LNCAP (cell line): ENCODE measurements around the gene PMF1.

Source experiments
- TF ChIP-seq, protein P1 (sequence below): fragments of 450-650 bp; IDR thresholded peaks from 2 replicates; pipeline ENCODE4 v1.5.1; 2017; ENCODE audit warnings: mild to moderate bottlenecking

Gene PMF1

DNA sequence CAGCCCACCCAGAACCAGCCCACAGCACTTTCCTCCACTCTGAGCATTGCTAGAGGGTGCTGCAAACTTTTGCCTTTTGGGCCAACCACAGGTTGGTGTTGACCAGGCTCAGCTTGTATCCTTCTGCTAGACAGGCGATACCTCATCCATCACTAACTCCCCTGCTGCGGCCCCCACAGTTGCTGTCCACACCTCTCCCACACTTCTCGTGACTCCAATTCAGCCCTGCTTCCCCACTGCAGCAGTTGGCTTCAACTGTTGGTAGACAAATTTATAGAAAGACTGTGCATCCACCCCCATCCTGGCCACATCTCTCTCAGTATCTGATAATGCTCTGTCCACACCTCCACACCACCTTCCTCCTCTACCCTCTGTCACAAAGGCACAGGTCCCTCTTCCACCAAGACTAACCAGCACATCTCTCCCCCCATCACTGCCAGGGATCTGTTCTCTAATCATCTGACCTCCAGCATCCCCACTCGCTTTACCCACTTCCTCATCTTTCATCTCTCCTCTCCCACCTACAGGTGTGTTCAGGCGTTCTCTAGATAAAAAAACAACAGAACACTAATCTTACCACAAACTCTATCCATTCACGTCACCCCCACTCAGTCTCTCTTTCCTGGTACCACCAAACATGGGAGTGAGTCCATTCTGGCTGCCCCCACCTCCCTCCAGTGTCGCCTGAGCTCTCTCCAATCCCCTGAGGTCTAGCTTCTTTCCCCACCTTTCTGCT is 34.7 kb upstream of the PMF1 start:
- TF ChIP-seq, protein P1, sequence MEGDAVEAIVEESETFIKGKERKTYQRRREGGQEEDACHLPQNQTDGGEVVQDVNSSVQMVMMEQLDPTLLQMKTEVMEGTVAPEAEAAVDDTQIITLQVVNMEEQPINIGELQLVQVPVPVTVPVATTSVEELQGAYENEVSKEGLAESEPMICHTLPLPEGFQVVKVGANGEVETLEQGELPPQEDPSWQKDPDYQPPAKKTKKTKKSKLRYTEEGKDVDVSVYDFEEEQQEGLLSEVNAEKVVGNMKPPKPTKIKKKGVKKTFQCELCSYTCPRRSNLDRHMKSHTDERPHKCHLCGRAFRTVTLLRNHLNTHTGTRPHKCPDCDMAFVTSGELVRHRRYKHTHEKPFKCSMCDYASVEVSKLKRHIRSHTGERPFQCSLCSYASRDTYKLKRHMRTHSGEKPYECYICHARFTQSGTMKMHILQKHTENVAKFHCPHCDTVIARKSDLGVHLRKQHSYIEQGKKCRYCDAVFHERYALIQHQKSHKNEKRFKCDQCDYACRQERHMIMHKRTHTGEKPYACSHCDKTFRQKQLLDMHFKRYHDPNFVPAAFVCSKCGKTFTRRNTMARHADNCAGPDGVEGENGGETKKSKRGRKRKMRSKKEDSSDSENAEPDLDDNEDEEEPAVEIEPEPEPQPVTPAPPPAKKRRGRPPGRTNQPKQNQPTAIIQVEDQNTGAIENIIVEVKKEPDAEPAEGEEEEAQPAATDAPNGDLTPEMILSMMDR: no peak

- TF ChIP-seq, protein P1: no peak
Measured at GRCh38 chr1:156180471-156180870, 32.3 kb upstream of the PMF1 start.

- TF ChIP-seq, protein P1: no peak
Measured at GRCh38 chr1:156191292-156191964, 21.4 kb upstream of the PMF1 start.

DNA sequence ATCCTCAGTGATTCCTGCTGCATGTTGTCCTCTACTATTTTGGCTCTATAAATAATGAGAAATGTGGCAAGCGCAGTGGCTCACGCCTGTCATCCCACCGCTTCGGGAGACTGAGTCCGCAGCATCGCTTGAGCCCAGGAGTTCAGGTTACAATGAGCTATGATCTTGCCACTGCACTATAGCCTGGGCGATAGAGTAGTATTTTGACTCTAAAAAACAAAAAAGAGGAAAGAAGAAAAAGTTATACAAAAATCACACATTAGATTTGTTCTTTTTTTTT is 19.7 kb upstream of the PMF1 start:
- TF ChIP-seq, protein P1: no peak

DNA sequence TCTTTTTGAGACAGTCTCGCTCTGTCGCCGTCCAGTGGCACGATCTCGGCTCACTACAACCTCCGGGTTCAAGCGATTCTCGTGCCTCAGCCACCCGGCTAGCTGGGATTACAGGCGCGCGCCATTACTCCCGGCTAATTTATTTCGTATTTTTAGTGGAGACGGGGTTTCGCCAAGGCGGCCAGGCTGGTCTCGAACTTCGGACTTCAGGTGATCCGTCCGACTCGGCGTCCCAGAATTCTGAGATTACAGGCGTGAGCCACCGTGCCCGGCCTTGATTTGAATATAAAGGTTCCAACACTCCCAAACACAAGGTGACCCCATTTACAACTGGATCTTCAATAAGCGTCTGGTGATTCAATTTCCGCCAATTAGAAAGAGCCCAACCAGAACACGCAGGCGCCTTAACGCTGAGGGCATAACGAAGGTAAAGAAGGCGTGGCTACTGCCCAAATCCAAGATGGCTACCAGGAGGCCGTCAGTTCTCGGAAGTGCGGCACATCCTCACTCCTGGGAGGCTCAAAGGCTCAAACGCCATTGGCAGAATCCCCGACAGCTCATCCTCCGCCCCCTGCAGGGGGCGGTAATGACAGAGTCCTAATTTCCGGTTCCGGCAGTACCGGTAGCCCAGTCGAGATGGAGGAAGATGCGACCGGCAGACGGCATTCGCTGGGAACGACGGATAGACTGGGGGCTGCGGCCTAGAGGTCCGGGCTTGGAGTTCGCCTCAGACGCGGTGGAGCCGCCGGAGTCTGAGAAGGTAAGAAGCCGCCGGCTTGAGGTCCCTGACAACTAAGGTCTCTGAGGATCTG is 19.1 kb upstream of the PMF1 start, which contains the start of gene SLC25A44:
TSS of gene SLC25A44 (plus strand) at position 617 of the 812 bp plus-strand sequence. CDS start 5,744 bp downstream, outside the sequence.
- TF ChIP-seq, protein P1: no peak

DNA sequence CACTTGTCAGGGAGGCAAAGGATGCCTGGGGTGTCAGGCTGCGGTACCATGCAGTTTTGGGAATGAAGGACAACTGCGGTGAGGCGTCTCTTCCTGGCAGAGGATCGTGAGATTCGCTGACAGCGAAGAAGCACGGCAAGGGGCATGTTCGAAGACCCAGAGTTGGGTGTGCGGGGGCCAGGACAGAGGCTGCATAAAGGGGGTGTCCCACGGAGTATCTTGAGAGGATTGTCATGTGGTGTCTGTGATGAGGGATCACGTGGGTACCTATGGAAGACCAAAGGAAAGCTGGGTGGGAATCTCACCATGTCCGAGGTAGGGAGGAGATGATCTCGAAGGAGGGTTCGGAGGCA is 18.5 kb upstream of the PMF1 start:
- TF ChIP-seq, protein P1: no peak

DNA sequence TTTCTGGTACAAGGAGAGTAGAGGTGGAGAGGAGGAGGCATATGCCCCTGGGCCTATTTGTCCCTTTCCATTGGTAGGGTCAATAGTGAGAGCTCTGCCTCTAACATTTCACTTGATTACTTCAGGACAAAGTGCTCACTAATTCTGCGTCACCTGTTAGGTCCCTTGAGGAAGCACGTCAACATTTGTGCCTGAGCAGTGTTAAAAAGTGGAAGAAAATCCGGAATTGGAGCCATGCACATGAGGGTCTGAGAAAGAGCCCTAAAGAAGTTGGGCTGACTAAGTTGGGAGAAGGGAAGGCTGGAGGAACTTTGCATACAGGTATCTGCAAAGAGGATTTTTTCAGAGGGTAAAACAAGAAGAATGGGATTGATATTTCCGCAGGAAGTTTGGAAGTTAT is 17.0 kb upstream of the PMF1 start:
- TF ChIP-seq, protein P1: no peak
